Stimulated activated CD4-positive, alpha-beta T cell treated with anti-CD3 and anti-CD28 coated beads, Interleukin-12 subunit alpha, Interleukin-12 subunit beta, amount 100 ng/mL, for 4 hours (primary cell): ENCODE data around the gene ZNF91.
"Not testable (repeated sequence)": the region's sequence is repeated elsewhere in the genome, so short reads cannot be mapped to it uniquely, and the experiment has no call there.

Experiments
- DNase-seq: peaks from one replicate; pipeline ENCODE4 v3.0.0-alpha.2; 2020

The ZNF91 gene

GRCh38 chr19:23394511-23394910, 760 bp downstream of the ZNF91 start:
- no peak for DNase-seq

- no peak for DNase-seq
These were observed 2.1 kb downstream of the ZNF91 start for GRCh38 chr19:23393121-23393520.

- DNase-seq = no peak
These were observed 4.0 kb downstream of the ZNF91 start for GRCh38 chr19:23391236-23391635.

- DNase-seq = no peak
These were observed 9.9 kb downstream of the ZNF91 start for GRCh38 chr19:23385404-23385803.

- no peak for DNase-seq
These were observed 10.4 kb downstream of the ZNF91 start for GRCh38 chr19:23384858-23385257.

GRCh38 chr19:23384166-23384565, 11.1 kb downstream of the ZNF91 start:
- DNase-seq = no peak

- DNase-seq = no peak
These were observed 12.3 kb downstream of the ZNF91 start for GRCh38 chr19:23382955-23383354.

- no peak for DNase-seq
These were observed 14.2 kb downstream of the ZNF91 start for GRCh38 chr19:23381114-23381513.

- not testable (repeated sequence) for DNase-seq
These were observed 15.6 kb downstream of the ZNF91 start for GRCh38 chr19:23379671-23380070.

- no peak for DNase-seq
These were observed 16.3 kb downstream of the ZNF91 start for GRCh38 chr19:23378948-23379347.

GRCh38 chr19:23377276-23377675, 18.0 kb downstream of the ZNF91 start:
- DNase-seq = no peak

- no peak for DNase-seq
These were observed 28.8 kb downstream of the ZNF91 start for GRCh38 chr19:23366437-23366836.

- not testable (repeated sequence) for DNase-seq
These were observed 29.2 kb downstream of the ZNF91 start for GRCh38 chr19:23366031-23366430.

- DNase-seq = no peak
These were observed 30.0 kb downstream of the ZNF91 start for GRCh38 chr19:23365222-23365621.

GRCh38 chr19:23361843-23362242, 33.4 kb downstream of the ZNF91 start:
- not testable (repeated sequence) for DNase-seq

- DNase-seq = no peak
These were observed 43.5 kb downstream of the ZNF91 start for GRCh38 chr19:23351806-23352205.

- DNase-seq = no peak
These were observed 48.6 kb downstream of the ZNF91 start for GRCh38 chr19:23346696-23347095.

GRCh38 chr19:23345838-23346237, 49.4 kb downstream of the ZNF91 start:
- DNase-seq = no peak

- no peak for DNase-seq
These were observed 51.7 kb downstream of the ZNF91 start for GRCh38 chr19:23343434-23344010.

GRCh38 chr19:23328211-23328610, 67.1 kb downstream of the ZNF91 start:
- DNase-seq = no peak

- no peak for DNase-seq
These were observed 73.2 kb downstream of the ZNF91 start for GRCh38 chr19:23321953-23322549.

GRCh38 chr19:23321403-23321802, 73.9 kb downstream of the ZNF91 start:
- DNase-seq = not testable (repeated sequence)

GRCh38 chr19:23319571-23319970, 75.7 kb downstream of the ZNF91 start:
- DNase-seq = not testable (repeated sequence)

GRCh38 chr19:23318941-23319340, 76.3 kb downstream of the ZNF91 start:
- not testable (repeated sequence) for DNase-seq

- DNase-seq = no peak
These were observed 77.1 kb downstream of the ZNF91 start for GRCh38 chr19:23318143-23318542.
